Transverse colon (tissue), 4 donors: Measurements from ENCODE around the gene PRKCI. TPM values are rescaled to one million over a fixed set of nuclear protein-coding genes. Genes with fewer than 3 reads are reported as not detected.

Experiments
- DNase-seq: peaks from one replicate; pipeline ENCODE4 v3.0.0-alpha.2; 2019
- H3K27ac ChIP-seq, 4 donors: fragments of 200-600 bp; sonication (generic); 2 replicates each; pipeline ENCODE4 v1.5.1; 2016 to 2018; ENCODE audit warnings: inconsistent platforms in 4 of 4
- H3K27me3 ChIP-seq: fragments of 200-600 bp; sonication (generic); 2 replicates; pipeline ENCODE4 v1.5.1; 2017; ENCODE audit warnings: inconsistent platforms
- H3K36me3 ChIP-seq, 4 donors: fragments of 200-600 bp; sonication (generic); 2 replicates each; pipeline ENCODE4 v1.5.1; 2017 to 2019; ENCODE audit warnings: inconsistent platforms in 4 of 4
- H3K4me1 ChIP-seq, 4 donors: fragments of 200-600 bp; sonication (generic); 2 replicates each; pipeline ENCODE4 v1.5.1; 2017 to 2020; ENCODE audit warnings: inconsistent platforms in 4 of 4
- H3K4me3 ChIP-seq, 4 donors: fragments of 200-600 bp; sonication (generic); 1 replicate in 1 of 4; 2 replicates in 3 of 4; pipeline versions ENCODE4 v1.5.1 to v1.6.1; 2017 to 2019; ENCODE audit warnings: inconsistent platforms in 4 of 4
- H3K9me3 ChIP-seq, 2 donors: fragments of 200-600 bp; sonication (generic); 2 replicates each; pipeline ENCODE4 v1.5.1; 2017 to 2019; ENCODE audit warnings: inconsistent platforms in 2 of 2
- CTCF ChIP-seq, 5 experiments: fragments of 200-600 bp in 3 of 5; fragments of 450-650 bp in 2 of 5; sonication (generic) in 3 of 5; IDR thresholded peaks; 1 replicate in 2 of 5; 2 replicates in 3 of 5; pipeline ENCODE4 v1.5.1; 2016 to 2017; ENCODE audit warnings: antibody characterized with exemption in 5 of 5, inconsistent platforms in 3 of 5, mild to moderate bottlenecking in 2 of 5, moderate library complexity in 1 of 5
- EP300 ChIP-seq: sonication (generic); formaldehyde crosslinking; IDR thresholded peaks from one replicate; pipeline ENCODE4 v1.6.1; 2017; ENCODE audit warnings: antibody characterized with exemption, low read depth
- POLR2A ChIP-seq: fragments of 450-650 bp; IDR thresholded peaks from one replicate; pipeline ENCODE4 v1.6.1; 2016; ENCODE audit warnings: antibody characterized with exemption, mild to moderate bottlenecking, moderate library complexity
- POLR2AphosphoS5 ChIP-seq, 3 donors: sonication (generic); formaldehyde crosslinking; IDR thresholded peaks; one replicate each; pipeline ENCODE4 v1.6.1; 2016; ENCODE audit warnings: antibody characterized with exemption in 3 of 3
- WGBS, 2 donors: methylation state at CpG; one replicate each; pipeline ENCODE4 v1.1.5; 2018; ENCODE audit warnings: low coverage in 1 of 2; 5-methylcytosine and 5-hydroxymethylcytosine counted together
- in situ Hi-C, 4 donors: fragments of 200-750 bp; cut with MboI; loops; one replicate each; pipeline versions ENCODE4 v1.15.0 to v1.15.1; 2017; ENCODE audit warnings: low sequenced_read_pairs in 3 of 4, low pct_ligation_motif_present in 1 of 4, low pct_unique_long_range_greater_than_20kb in 1 of 4
- intact Hi-C: fragments of 100-400 bp; cut with DNase I; formaldehyde crosslinking; loops from one replicate; pipeline ENCODE4 v1.15.1; 2023; ENCODE audit warnings: low total_unique reads
- total RNA-seq, 4 donors: library from RNA; depleted of rRNA; stranded (reverse); fragments of >200 nt; gene quantifications; one replicate each; pipeline ENCODE4 v1.1.0, GENCODE V29; 2016

The PRKCI gene
- total RNA-seq, 4 donors from 2014 or later = 21.1 to 52.1 (median 36.0) TPM

GRCh38 chr3:170346481-170347392 lies 124.5 kb downstream of the PRKCI start:
- Histone ChIP-seq H3K4me3 (no peak overlapping the region), H3K9me3 (no peaks in the 10 kb centered on the region), H3K27me3 (no peaks in the 10 kb centered on the region), H3K36me3 (no peaks in the 10 kb centered on the region), H3K27ac (no peak overlapping the region), H3K4me1 (peaks cover 0 to 7% (median 0%) of the 10 kb centered on the region in 4 donors)
- intact Hi-C loops (no loop called here), in situ Hi-C loops (no loop called here)
- TF ChIP-seq POLR2A = no peak
- TF ChIP-seq EP300 = no peak
- no peak for TF ChIP-seq CTCF (IDR thresholded peaks at IDR 0.05)
- TF ChIP-seq POLR2AphosphoS5 (IDR thresholded peaks at IDR 0.05) = no peak
- DNase-seq = no peak
- 91 to 95% methylated on average over 12 of the region's 12 CpGs for WGBS, 2 donors

- intact Hi-C loops (no loop called here), in situ Hi-C loops (no loop called here)
- Histone ChIP-seq H3K27ac (peak overlapping the region in 2 of 4 donors; percentile 0 to 17), H3K4me3 (no peak overlapping the region), H3K9me3 (no peaks in the 10 kb centered on the region), H3K36me3 (no peaks in the 10 kb centered on the region), H3K27me3 (no peaks in the 10 kb centered on the region), H3K4me1 (peaks cover 0 to 8% (median 2%) of the 10 kb centered on the region in 4 donors)
- TF ChIP-seq POLR2A (no peak), EP300 (no peak), CTCF (IDR thresholded peaks at IDR 0.05) (no peak), POLR2AphosphoS5 (IDR thresholded peaks at IDR 0.05) (no peak)
- DNase-seq = no peak
- WGBS, 2 donors = 52 to 58% methylated on average over 8 of the region's 8 CpGs
Observed at GRCh38 chr3:170350515-170351413, 128.5 kb downstream of the PRKCI start.

DNA sequence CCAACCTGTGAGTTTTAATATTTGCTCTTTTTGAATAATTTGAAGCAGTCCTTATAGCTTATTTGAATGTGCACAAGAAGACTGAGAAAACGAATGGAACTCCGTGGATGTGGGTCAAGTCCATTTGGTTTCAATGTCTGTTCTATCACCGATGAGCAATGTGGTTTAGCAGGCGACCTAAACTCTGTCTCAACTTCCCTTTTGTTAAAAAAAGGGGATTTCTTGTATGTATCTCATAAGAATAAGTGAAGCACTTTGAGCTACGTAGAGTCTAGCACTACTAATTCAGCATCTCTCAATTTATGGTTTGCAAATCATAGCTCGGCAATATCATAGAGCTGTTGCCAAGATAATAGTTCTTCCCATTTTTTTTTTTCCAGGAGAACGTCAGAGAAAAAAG lies 130.7 kb downstream of the PRKCI start:
- intact Hi-C loops (no loop called here), in situ Hi-C loops (no loop called here)
- no peaks in the 10 kb centered on the region for H3K36me3 ChIP-seq
- no peaks in the 10 kb centered on the region for H3K27me3 ChIP-seq
- H3K9me3 ChIP-seq = no peaks in the 10 kb centered on the region
- DNase-seq = no peak
- TF ChIP-seq POLR2AphosphoS5 (IDR thresholded peaks at IDR 0.05) = no peak
- no peak for TF ChIP-seq POLR2A
- no peak for TF ChIP-seq CTCF (IDR thresholded peaks at IDR 0.05)
- TF ChIP-seq EP300 = no peak
- no peak overlapping the region for H3K27ac ChIP-seq
- 59 to 75% methylated on average over 7 of the region's 7 CpGs for WGBS, 2 donors
- no peak overlapping the region for H3K4me3 ChIP-seq
- peaks cover 0 to 15% (median 5%) of the 10 kb centered on the region in 4 donors for H3K4me1 ChIP-seq

DNA sequence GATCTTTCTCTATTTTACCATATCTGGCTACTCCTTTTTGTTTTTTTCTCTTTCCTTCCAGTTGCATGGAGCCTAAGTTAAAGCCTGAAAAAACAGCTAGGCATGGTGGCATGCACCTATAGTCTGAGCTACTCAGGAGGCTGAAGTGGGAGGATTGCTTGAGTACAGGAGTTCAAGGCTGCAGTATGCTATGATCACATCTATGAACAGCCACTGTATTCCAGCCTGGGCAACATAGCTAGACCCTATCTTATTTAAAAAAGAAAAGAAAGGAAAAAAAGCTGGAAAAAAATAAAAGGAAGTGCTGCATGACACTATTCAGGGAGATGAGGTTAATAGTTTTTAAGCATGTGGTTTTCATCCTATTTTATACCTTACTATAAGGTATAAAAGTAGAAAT lies 131.3 kb downstream of the PRKCI start:
- H3K27me3 ChIP-seq = no peaks in the 10 kb centered on the region
- no peaks in the 10 kb centered on the region for H3K9me3 ChIP-seq
- DNase-seq = no peak
- H3K4me3 ChIP-seq = no peak overlapping the region
- H3K27ac ChIP-seq = no peak overlapping the region
- H3K36me3 ChIP-seq = no peaks in the 10 kb centered on the region
- in situ Hi-C loops = no loop called here
- peaks cover 0 to 17% (median 5%) of the 10 kb centered on the region in 4 donors for H3K4me1 ChIP-seq
- TF ChIP-seq POLR2A (no peak), EP300 (no peak), CTCF (IDR thresholded peaks at IDR 0.05) (no peak), POLR2AphosphoS5 (IDR thresholded peaks at IDR 0.05) (no peak)
- intact Hi-C loops = no loop called here
